Ectodermal cell (in vitro differentiated cells): ENCODE measurements around the gene ABHD16B.

Source experiments
- H3K27ac ChIP-seq: 2 replicates; pipeline ENCODE4 v1.7.0; 2013; ENCODE audit warnings: mild to moderate bottlenecking, low read depth, low read length; ENCODE audit not compliant: insufficient read depth, poor library complexity, severe bottlenecking
- H3K27me3 ChIP-seq: 2 replicates; pipeline ENCODE4 v1.7.0; 2013; ENCODE audit warnings: mild to moderate bottlenecking, low read length; ENCODE audit not compliant: insufficient read depth, control insufficient read depth, poor library complexity, severe bottlenecking
- H3K36me3 ChIP-seq: one replicate; pipeline ENCODE4 v1.7.0; 2013; ENCODE audit warnings: low read length; ENCODE audit not compliant: control insufficient read depth, insufficient read depth
- H3K4me1 ChIP-seq: one replicate; pipeline ENCODE4 v1.7.0; 2013; ENCODE audit warnings: low read length; ENCODE audit not compliant: control insufficient read depth, insufficient read depth
- H3K4me3 ChIP-seq: 2 replicates; pipeline ENCODE4 v1.7.0; 2013; ENCODE audit warnings: low read depth, low read length, control low read depth; ENCODE audit not compliant: insufficient read depth
- H3K9me3 ChIP-seq: 2 replicates; pipeline ENCODE4 v1.7.0; 2013; ENCODE audit warnings: mild to moderate bottlenecking, low read length, moderate library complexity; ENCODE audit not compliant: control insufficient read depth
- WGBS, 2 experiments: methylation state at CpG; one replicate each; pipeline ENCODE4 v1.1.7; 2013; ENCODE audit warnings: missing lambda C conversion rate in 2 of 2; 5-methylcytosine and 5-hydroxymethylcytosine counted together

Gene ABHD16B

DNA sequence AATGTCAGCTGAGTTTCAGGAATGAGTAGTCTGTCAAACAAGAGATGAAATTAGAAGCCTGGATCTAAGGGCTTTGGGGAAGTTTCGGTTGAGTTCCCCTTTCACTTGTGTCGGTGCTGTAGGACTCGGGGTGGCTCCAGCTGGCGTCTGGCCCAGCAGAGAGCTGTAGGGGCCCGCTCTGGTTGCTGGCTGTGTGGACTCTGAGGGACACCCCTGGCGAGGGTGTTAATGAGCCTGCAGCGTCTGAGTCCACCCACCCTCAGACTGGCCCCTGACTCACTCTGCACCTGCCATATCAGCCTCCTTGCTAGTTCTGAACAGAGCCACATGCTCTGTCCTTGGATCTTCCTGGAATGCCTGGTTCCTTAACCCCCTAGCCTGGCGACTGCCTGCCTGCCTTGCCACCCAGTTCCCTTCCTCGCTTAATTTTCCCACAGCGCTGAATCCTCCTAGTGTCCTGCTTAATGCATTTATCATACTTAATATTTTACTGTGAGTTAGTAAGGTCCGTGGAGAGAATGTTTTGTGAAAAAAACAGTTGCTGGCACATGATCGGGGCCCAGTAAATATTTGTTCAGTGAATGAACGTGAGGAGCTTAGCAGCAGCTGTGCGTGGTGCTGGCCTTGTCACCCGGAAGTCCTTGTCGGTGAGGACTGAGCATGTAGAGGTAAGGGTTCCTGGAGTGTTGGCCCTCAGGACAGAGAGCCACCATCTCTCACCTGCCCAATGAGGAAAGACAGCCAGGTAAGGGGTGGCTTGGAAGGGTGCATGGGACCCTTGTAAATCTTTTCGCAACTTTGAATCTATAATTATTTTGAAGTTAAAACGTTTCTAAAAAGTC is 35.2 kb downstream of the ABHD16B start:
- Histone ChIP-seq H3K9me3 (no peaks in the 10 kb centered on the region), H3K27ac (no peak overlapping the region), H3K4me1 (peaks cover 9% of the 10 kb centered on the region), H3K27me3 (peaks cover 5% of the 10 kb centered on the region), H3K4me3 (peak overlapping the region; percentile 61), H3K36me3 (no peaks in the 10 kb centered on the region)
- 55 to 62% methylated on average over 17 to 18 of the region's 18 CpGs for WGBS, 2 experiments

DNA sequence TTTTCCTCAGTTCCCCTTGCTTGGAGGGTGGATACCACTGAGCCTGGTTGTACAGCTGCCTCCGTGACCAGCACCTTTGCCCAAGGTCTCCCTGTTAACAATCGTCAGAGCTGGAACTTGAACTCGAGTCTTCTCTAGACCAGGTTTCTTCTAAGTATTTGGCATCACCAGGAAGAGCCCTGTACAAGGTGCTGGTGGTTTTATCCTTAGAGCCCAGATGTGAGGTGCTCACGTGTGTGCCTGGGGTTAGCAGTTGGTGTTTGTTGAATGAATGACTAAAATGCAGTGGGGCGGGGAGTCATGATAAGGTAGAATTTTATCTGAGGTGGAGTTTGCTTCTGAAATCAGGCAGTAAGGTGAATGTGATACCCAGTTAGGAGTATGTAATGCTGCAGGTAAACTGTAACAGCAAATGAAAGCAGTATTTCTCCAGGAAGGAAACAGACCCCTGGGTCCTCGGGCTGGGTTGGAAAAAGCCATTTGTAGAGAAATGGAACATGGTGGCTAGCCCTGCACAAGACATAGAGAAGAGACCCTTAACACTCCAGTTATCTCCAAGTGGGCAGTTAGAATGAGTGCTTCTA is 36.8 kb downstream of the ABHD16B start:
- Histone ChIP-seq H3K27ac (no peak overlapping the region), H3K36me3 (no peaks in the 10 kb centered on the region), H3K4me1 (peaks cover 9% of the 10 kb centered on the region), H3K4me3 (no peak overlapping the region), H3K27me3 (peaks cover 5% of the 10 kb centered on the region), H3K9me3 (no peaks in the 10 kb centered on the region)
- 91 to 94% methylated on average over 6 of the region's 6 CpGs for WGBS, 2 experiments

DNA sequence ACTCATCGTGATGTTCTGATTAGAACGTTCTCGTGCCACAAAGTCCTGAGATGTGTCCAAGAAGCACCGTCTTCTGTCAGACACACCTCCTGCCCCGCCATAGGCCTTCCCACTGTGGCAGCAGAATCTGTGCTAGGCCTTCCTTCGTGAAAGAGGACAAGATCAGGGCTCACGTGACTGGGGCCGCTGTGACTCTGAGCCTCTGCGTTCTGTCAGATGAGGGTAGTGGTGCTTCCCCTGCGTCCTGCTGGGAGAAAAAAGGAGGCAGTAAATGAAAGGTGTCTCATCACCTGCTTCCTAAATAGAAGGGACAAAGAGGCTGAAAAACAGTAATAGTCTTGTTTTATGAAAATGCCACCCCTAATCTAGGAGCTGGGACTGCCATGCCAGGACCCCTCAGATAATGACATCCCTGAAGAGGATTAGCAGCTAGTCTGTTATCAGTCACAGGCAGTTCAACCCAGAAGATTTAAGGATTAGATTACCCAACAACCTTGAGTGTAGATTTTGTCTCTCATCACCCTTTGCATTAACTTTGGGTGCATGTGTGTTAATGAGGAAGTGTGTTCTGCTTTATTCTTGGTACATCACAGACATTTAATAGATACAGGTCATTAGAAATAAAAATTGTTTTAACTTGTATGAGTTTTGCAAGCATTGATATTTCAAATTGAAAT is 37.7 kb downstream of the ABHD16B start:
- H3K4me1 ChIP-seq = peaks cover 9% of the 10 kb centered on the region
- peaks cover 2% of the 10 kb centered on the region for H3K27me3 ChIP-seq
- no peaks in the 10 kb centered on the region for H3K9me3 ChIP-seq
- H3K27ac ChIP-seq = no peak overlapping the region
- no peaks in the 10 kb centered on the region for H3K36me3 ChIP-seq
- no peak overlapping the region for H3K4me3 ChIP-seq
- whole genome bisulfite sequencing, 2 experiments = 87 to 90% methylated on average over 10 of the region's 10 CpGs

- no peaks in the 10 kb centered on the region for H3K36me3 ChIP-seq
- WGBS, 2 experiments = 90 to 91% methylated on average over 2 to 3 of the region's 3 CpGs
- peaks cover 9% of the 10 kb centered on the region for H3K4me1 ChIP-seq
- no peaks in the 10 kb centered on the region for H3K9me3 ChIP-seq
- no peak overlapping the region for H3K27ac ChIP-seq
- no peak overlapping the region for H3K4me3 ChIP-seq
- no peaks in the 10 kb centered on the region for H3K27me3 ChIP-seq
Observed at GRCh38 chr20:63900413-63900812, 39.1 kb downstream of the ABHD16B start.

- Histone ChIP-seq H3K36me3 (no peaks in the 10 kb centered on the region), H3K27me3 (no peaks in the 10 kb centered on the region), H3K4me1 (no peaks in the 10 kb centered on the region), H3K4me3 (no peak overlapping the region), H3K27ac (no peak overlapping the region), H3K9me3 (no peaks in the 10 kb centered on the region)
- WGBS, 2 experiments = 93 to 94% methylated on average over 10 to 11 of the region's 11 CpGs
Observed at GRCh38 chr20:63903796-63904561, 42.7 kb downstream of the ABHD16B start.

DNA sequence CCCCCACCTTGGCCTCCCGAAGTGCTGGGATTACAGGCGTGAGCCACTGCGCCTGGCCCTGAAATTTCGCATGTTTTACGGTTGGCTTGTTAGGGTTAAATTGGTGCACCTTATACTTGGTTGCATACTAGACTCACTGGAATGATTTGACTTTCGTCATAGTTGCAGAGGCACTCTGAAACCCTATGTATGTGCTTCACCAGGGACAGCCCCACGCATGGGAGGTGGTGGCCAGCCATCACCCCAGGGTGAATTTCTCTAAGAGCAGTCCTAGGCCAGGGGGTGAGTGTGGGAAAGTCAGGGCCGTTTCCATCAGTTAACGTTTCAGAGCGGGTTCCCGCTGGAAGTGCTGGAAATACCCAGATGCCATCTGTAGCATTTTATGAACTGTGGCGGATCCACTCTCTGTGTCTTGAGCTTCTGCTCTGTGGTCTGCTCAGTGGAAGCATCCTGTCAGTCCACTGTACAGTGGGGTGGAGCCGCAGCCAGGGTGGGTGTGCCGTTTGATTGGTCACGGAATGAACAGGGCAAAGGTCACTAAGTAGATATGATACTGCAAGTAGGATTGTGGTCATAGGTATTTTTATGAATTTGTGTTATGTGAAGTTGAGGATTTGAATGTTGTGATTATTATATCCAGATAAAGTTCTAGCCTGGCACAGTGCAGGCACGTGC is 46.8 kb downstream of the ABHD16B start:
- Histone ChIP-seq H3K27ac (no peak overlapping the region), H3K36me3 (no peaks in the 10 kb centered on the region), H3K4me1 (peaks cover 7% of the 10 kb centered on the region), H3K4me3 (no peak overlapping the region), H3K27me3 (no peaks in the 10 kb centered on the region), H3K9me3 (no peaks in the 10 kb centered on the region)
- WGBS, 2 experiments = 95 to 96% methylated on average over 16 of the region's 16 CpGs

DNA sequence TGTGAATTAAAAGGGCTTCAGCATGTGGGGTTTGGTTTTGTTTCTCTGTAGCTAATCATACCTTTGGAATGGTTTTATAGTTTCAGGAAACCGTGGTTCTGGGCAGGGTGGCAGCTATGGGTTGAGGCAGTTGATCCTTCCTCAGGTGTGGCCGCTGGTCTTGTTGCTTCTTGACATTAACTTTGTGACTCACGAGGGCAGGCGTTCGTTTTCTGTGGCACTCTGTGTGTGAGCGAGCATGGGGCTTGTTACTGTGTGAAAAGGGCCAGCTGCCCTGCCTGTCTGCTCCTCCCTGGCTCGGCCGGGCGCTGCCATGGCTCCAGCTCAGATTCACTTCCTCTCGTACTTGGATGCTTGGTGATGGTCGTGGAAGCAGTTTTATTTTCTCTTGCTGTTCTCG is 49.9 kb downstream of the ABHD16B start:
- H3K36me3 ChIP-seq = no peaks in the 10 kb centered on the region
- H3K9me3 ChIP-seq = no peaks in the 10 kb centered on the region
- WGBS, 2 experiments = 90% methylated on average over 12 of the region's 12 CpGs
- no peak overlapping the region for H3K27ac ChIP-seq
- no peak overlapping the region for H3K4me3 ChIP-seq
- H3K4me1 ChIP-seq = peaks cover 7% of the 10 kb centered on the region
- no peaks in the 10 kb centered on the region for H3K27me3 ChIP-seq
